Hepatocyte (in vitro differentiated cells): Measurements from ENCODE around the gene VASN. TPM values are rescaled to one million over a fixed set of nuclear protein-coding genes. Genes with fewer than 3 reads are reported as not detected.

Experiments used
- DNase-seq: peaks from one replicate; pipeline ENCODE4 v3.0.0-alpha.2; 2016; ENCODE audit warnings: low spot score
- H2AFZ ChIP-seq: fragments of 200-600 bp; sonication (generic); 2 replicates; pipeline ENCODE4 v1.6.0; 2016; ENCODE audit warnings: antibody characterized with exemption, mild to moderate bottlenecking
- H3K27ac ChIP-seq: fragments of 200-600 bp; sonication (generic); 2 replicates; pipeline ENCODE4 v1.5.1; 2016; ENCODE audit warnings: mild to moderate bottlenecking
- H3K27me3 ChIP-seq: fragments of 200-600 bp; sonication (generic); 2 replicates; pipeline ENCODE4 v1.6.1; 2016
- H3K36me3 ChIP-seq: fragments of 200-600 bp; sonication (generic); replicated peaks from 2 replicates; pipeline ENCODE4 v1.5.1; 2016; ENCODE audit warnings: low read depth; ENCODE audit not compliant: insufficient read depth
- H3K4me1 ChIP-seq: fragments of 200-600 bp; sonication (generic); 2 replicates; pipeline ENCODE4 v1.5.1; 2016; ENCODE audit warnings: mild to moderate bottlenecking, moderate library complexity; ENCODE audit not compliant: insufficient read depth
- H3K4me2 ChIP-seq: fragments of 200-600 bp; sonication (generic); 2 replicates; pipeline ENCODE4 v1.6.0; 2016
- H3K4me3 ChIP-seq: fragments of 200-600 bp; sonication (generic); 2 replicates; pipeline ENCODE4 v1.5.1; 2016; ENCODE audit warnings: mild to moderate bottlenecking
- H3K79me2 ChIP-seq: fragments of 200-600 bp; sonication (generic); 2 replicates; pipeline ENCODE4 v1.6.0; 2017; ENCODE audit warnings: mild to moderate bottlenecking
- H3K9me2 ChIP-seq: fragments of 200-600 bp; sonication (generic); replicated peaks from 2 replicates; pipeline ENCODE4 v1.6.0; 2017; ENCODE audit warnings: mild to moderate bottlenecking; ENCODE audit not compliant: insufficient read depth
- H3K9me3 ChIP-seq: fragments of 200-600 bp; sonication (generic); 2 replicates; pipeline ENCODE4 v1.5.1; 2016; ENCODE audit warnings: low read depth, mild to moderate bottlenecking
- H4K20me1 ChIP-seq: fragments of 200-600 bp; sonication (generic); 2 replicates; pipeline ENCODE4 v1.6.0; 2016; ENCODE audit warnings: mild to moderate bottlenecking; ENCODE audit not compliant: insufficient read depth, poor library complexity, severe bottlenecking
- CTCF ChIP-seq: fragments of 200-600 bp; sonication (generic); IDR thresholded peaks from 2 replicates; pipeline ENCODE4 v1.5.1; 2016; ENCODE audit warnings: antibody characterized with exemption, mild to moderate bottlenecking; ENCODE audit not compliant: poor library complexity
- EZH2 ChIP-seq: fragments of 200-600 bp; sonication (generic); IDR thresholded peaks from 2 replicates; pipeline ENCODE4 v1.6.1; 2016; ENCODE audit warnings: antibody characterized with exemption, mild to moderate bottlenecking, borderline replicate concordance
- EZH2phosphoT487 ChIP-seq: fragments of 200-600 bp; sonication (generic); IDR thresholded peaks from one replicate; pipeline ENCODE4 v1.6.1; 2018; ENCODE audit warnings: antibody characterized with exemption, mild to moderate bottlenecking, low read depth, moderate library complexity; ENCODE audit not compliant: unreplicated experiment, severe bottlenecking
- WGBS: methylation state at CpG from one replicate; pipeline ENCODE4 v1.1.6; 2016; ENCODE audit warnings: low lambda C conversion rate; ENCODE audit errors: missing lambda C conversion rate; 5-methylcytosine and 5-hydroxymethylcytosine counted together
- polyA plus RNA-seq: library from polyadenylated mRNA; unstranded; fragments of >200 nt; fragmentation: Nextera tagmentation; extraction: Ambion mirVana; gene quantifications from 2 replicates; pipeline ENCODE4 v1.2.1, GENCODE V29; 2016
- total RNA-seq: library from RNA; depleted of rRNA; stranded (reverse); fragments of >200 nt; gene quantifications from 2 replicates; pipeline ENCODE4 v1.2.3, GENCODE V29; 2014

Gene VASN
- total and polyA plus RNA-seq, 2 experiments from 2014 or later, result 12.1 to 64.2 TPM

GRCh38 chr16:4364196-4365013, 7.2 kb upstream of the VASN start:
- H2AFZ ChIP-seq, result no peak overlapping the region
- no peaks in the 10 kb centered on the region for H3K27me3 ChIP-seq
- no peaks in the 10 kb centered on the region for H3K4me1 ChIP-seq
- no peaks in the 10 kb centered on the region for H4K20me1 ChIP-seq
- H3K36me3 ChIP-seq, result no peaks in the 10 kb centered on the region
- H3K9me3 ChIP-seq, result no peaks in the 10 kb centered on the region
- H3K79me2 ChIP-seq, result no peaks in the 10 kb centered on the region
- no peaks in the 10 kb centered on the region for H3K9me2 ChIP-seq
- no peak for DNase-seq
- WGBS, result 94% methylated on average over 35 of the region's 37 CpGs
- TF ChIP-seq EZH2, result no peak
- TF ChIP-seq EZH2phosphoT487, result no peak
- TF ChIP-seq CTCF, result no peak
- no peak overlapping the region for H3K4me2 ChIP-seq
- H3K4me3 ChIP-seq, result no peak overlapping the region
- no peak overlapping the region for H3K27ac ChIP-seq

- Histone ChIP-seq H3K4me1 (no peaks in the 10 kb centered on the region), H3K9me2 (no peaks in the 10 kb centered on the region), H3K27me3 (no peaks in the 10 kb centered on the region), H3K4me2 (no peak overlapping the region), H3K27ac (no peak overlapping the region), H4K20me1 (no peaks in the 10 kb centered on the region), H3K79me2 (no peaks in the 10 kb centered on the region), H3K4me3 (no peak overlapping the region), H2AFZ (no peak overlapping the region), H3K9me3 (no peaks in the 10 kb centered on the region), H3K36me3 (no peaks in the 10 kb centered on the region)
- no peak for DNase-seq
- TF ChIP-seq EZH2 (no peak), EZH2phosphoT487 (no peak), CTCF (no peak)
- WGBS, result 91% methylated on average over 8 of the region's 10 CpGs
Observed at GRCh38 chr16:4365014-4365406, 6.6 kb upstream of the VASN start.

GRCh38 chr16:4365615-4366014, 6.0 kb upstream of the VASN start:
- no peak overlapping the region for H2AFZ ChIP-seq
- no peaks in the 10 kb centered on the region for H3K27me3 ChIP-seq
- H4K20me1 ChIP-seq, result no peaks in the 10 kb centered on the region
- no peak overlapping the region for H3K27ac ChIP-seq
- H3K9me3 ChIP-seq, result no peaks in the 10 kb centered on the region
- H3K79me2 ChIP-seq, result no peaks in the 10 kb centered on the region
- DNase-seq, result no peak
- no peak overlapping the region for H3K4me3 ChIP-seq
- TF ChIP-seq EZH2 (no peak), EZH2phosphoT487 (no peak), CTCF (no peak)
- no peaks in the 10 kb centered on the region for H3K36me3 ChIP-seq
- 94% methylated on average over 12 of the region's 12 CpGs for WGBS
- H3K4me1 ChIP-seq, result no peaks in the 10 kb centered on the region
- no peaks in the 10 kb centered on the region for H3K9me2 ChIP-seq
- no peak overlapping the region for H3K4me2 ChIP-seq
